Raji (cell line): ENCODE measurements around the gene TNNC2.

ENCODE experiments used
- POLR2A ChIP-seq: IDR thresholded peaks from 2 replicates; pipeline ENCODE4 v1.6.1; 2011; ENCODE audit warnings: low read depth, low read length, control low read depth; ENCODE audit not compliant: insufficient read depth

The TNNC2 gene

DNA sequence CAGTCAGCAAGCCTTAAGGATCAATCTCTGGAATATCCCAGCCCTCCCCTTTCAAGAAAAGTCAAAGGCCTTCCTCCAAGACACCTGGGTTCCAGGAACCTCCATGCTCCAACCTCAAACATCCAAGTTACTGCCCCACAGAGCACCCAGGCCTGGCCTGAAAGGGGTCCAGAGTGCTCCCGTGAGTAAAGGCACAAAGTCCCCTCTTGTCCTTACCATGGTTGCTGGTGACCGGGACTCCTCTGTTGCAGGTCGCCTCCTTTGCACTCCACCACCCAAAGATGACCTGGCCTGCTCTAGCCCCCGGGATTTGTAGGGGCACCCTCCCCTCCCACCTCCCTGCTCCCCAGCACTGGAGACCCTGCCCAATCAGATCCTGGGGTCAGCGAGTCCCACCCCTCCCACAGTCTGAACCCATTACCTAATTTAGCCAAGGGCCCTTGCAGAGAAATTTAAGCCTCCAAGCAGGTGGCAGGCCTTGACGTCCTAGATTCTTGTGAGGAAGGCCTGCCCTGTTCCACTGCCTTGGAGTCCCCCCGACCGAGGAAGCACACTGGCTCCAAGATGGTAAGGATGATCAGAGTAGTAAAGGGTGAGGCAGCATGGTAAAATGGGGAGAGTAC lies at the start of gene TNNC2:
Gene TNNC2 (minus strand): TSS at position 283 of the 623 bp plus-strand sequence. CDS start 64 bp downstream, at position 219.
- TF ChIP-seq POLR2A: no peak

DNA sequence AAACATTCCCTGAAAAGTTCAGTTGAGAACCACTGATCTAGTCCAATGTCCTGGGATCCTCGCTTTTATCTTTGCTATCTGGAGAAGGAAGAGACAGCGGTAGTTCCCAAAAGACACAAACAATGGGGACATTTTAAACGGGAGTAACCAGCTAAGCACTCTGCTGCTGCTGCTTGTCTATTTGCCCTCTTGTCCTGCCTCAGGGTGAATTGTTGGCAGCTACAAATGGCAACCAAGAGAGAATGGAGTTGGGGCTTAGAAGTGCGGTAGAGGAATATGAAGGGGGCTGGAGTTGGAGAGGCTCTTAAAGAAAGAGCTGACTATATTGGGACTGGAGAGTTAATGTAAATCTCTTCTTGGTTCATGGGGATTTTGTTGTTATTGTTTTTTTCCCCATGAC lies 47.5 kb upstream of the TNNC2 start:
- no peak for TF ChIP-seq POLR2A

DNA sequence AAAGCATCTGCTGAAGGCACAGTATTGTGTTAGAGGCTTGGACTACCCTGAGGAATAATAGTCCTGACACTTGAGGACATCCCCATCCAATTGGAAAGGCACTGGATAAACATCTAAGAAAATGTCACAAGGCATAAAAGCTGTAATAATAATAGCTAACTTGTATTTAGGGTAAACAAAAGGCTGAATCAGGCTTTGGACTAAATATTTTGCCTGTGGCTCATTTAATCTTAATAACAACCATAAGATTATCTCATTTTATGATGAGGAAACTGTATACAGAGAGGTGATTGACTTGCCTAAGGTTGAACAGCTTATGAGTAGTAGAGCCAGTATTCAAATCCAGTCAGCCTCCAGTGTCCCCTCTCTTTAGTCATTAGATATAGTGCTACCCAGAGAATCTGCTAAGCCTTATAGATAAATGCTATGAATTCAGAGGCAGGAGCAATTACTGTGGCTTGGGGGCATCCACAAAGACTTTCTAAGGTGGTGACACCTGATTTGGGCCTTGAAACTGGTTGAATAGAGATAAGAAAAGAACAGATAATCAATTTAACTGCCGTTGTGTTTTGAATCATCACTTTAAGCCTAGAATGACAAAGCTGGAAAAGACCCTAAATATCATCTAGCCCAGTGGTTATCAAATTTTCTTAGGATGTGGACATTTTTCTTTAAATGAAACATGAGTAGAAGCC lies 46.4 kb upstream of the TNNC2 start:
- TF ChIP-seq POLR2A: no peak

GRCh38 chr20:45872626-45873025 lies 45.5 kb upstream of the TNNC2 start:
- TF ChIP-seq POLR2A: no peak

- no peak for TF ChIP-seq POLR2A
Measured at GRCh38 chr20:45867819-45868176, 40.7 kb upstream of the TNNC2 start.

DNA sequence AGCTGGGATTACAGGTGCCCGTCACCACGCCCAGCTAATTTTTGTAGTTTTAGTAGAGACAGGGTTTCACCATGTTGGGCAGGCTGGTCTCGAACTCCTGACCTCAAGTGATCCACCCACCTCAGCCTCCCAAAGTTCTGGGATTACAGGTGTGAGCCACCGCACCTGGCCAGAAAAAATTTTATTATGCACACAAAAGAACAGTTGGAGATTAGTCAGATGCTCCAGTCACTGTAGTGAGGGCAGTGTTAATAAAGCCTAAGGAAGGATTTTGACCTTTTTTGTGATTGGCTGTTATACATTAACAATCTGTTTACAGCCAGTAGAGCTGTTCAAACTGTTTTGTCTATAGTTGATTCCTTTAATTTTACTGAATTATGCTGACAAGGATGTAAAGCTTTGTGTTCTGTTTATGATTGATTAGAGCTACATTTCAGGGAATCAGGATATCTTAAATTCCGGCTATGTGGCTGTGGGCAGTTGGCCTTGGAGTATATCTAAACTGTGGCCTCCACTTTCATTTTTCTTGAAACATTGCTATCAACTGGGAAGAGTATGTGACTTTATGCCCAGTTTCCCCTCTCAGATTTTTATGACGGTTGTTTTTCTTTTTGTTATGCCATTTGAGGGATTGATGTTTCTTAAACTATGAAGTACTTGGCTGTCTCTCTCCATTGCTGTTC lies 40.2 kb upstream of the TNNC2 start:
- no peak for TF ChIP-seq POLR2A

- no peak for TF ChIP-seq POLR2A
Measured at GRCh38 chr20:45866454-45866853, 39.3 kb upstream of the TNNC2 start.

DNA sequence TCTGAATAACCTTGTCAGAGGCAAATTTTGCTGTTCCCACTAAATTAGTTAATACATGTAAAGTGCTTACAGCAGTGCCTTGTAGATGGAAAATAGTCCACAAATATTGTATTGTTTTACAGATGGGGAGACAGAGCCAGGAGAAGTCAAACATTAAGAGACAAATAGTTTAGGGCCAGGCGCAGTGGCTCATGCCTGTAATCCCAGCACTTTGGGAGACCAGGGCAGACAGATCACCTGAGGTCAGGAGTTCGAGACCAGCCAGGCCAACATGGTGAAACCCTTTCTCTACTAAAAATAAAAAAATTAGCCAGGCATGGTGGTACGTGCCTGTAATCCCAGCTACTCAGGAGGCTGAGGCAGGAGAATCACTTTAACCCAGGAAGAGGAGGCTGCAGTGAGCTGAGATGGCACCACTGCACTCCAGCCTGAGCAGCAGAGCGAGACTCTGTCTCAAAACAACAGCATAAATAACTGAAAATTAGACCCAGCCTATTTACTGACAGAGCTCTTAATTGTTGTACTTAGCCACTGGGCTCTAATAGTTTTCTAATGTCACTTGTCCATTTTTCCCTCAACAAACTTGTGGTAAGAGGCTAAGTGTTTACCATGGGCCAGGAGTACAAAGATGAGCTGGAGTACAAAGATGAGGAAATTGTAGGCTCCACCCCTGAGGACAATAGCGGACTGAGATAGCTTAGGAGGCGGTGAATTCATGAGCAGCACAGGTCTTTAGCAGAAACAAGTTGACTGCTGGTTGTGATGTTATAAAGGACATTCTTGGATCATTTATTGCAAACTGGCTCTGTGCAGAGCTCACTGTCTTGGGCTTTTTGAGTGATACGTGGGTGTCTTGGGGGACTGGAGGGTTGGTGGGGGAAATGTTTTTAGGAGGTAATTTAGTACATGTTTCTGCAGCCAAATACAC lies 36.7 kb upstream of the TNNC2 start:
- TF ChIP-seq POLR2A: no peak

DNA sequence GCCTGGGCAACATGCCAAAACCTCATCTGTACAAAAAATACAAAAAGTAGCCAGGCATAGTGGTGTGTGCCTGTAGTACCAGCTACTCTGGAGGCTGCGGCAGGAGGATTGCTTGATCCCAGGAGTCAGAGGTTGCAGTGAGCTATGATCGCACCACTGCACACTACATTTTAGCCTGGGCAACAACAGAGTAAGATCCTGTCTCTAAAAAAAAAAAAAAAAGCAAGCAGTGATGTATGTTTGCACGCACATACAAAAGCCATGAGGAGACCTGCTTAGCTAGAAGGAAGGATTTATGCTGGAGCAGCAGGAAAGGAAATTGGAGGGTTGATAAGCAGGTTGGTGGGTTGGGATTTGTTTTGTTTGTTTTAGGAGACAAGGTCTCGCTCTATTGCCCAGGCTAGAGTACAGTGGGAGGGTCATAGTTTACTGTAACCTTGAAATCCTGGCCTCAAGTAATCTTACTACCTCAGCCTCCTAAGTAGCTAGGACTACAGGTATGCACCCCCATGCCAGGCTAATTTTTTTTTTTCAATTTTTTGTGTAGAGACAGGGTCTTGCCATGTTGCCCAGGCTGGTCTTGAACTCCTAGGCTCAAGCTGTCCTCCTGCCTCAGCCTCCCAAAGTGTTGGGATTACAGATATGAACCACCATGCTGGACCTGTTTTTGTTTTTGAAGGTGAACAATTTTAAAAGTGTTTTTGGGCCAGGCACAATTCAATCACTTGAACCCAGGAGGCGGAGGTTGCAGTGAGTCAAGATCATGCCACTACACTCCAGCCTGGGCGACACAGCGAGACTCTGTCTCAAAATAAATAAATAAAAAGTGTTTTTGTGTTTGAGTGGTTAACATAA lies 34.3 kb upstream of the TNNC2 start:
- TF ChIP-seq POLR2A: no peak

GRCh38 chr20:45860560-45861220 lies 33.6 kb upstream of the TNNC2 start:
- no peak for TF ChIP-seq POLR2A

DNA sequence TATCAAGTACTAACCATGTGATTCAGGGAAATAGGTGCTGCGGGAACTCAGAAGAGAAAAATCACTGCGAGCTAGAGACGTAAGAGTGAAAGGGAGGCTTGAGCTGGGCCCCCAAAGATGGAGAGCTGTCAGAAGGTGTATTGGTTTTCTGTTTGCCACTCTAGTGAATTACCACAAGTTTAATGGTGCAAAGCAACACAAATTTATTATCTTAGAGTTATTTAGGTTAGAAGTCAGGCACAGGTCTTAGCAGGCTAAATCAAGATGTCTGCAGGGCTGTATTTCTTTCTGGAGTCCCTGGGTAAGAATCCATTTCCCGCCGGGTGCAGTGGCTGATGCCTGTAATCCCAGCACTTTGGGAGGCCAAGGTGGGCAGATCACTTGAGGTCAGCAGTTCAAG lies 32.8 kb upstream of the TNNC2 start:
- TF ChIP-seq POLR2A: no peak

GRCh38 chr20:45857882-45858216 lies 30.7 kb upstream of the TNNC2 start:
- no peak for TF ChIP-seq POLR2A

GRCh38 chr20:45857114-45857881 lies 30.2 kb upstream of the TNNC2 start, which contains the start of the genes ACOT8 and ZSWIM3:
Gene ACOT8, minus strand, starts transcription at chr20:45857392. Its CDS starts 77 bp downstream, at chr20:45857315.
Gene ZSWIM3, plus strand, starts transcription at chr20:45857614. Its CDS starts 212 bp downstream, at chr20:45857826.
- peak; percentile 77 for TF ChIP-seq POLR2A
